Measurements from ENCODE around the gene LRRC46. TPM values are rescaled to one million over a fixed set of nuclear protein-coding genes. Genes with fewer than 3 reads are reported as not detected.
A peak's percentile ranks its signal among the peaks of the same experiment; 100 is the strongest.

The LRRC46 gene
- total and polyA plus RNA-seq, 8 donors: 0.44 to 16.5 (median 7.8) TPM

DNA sequence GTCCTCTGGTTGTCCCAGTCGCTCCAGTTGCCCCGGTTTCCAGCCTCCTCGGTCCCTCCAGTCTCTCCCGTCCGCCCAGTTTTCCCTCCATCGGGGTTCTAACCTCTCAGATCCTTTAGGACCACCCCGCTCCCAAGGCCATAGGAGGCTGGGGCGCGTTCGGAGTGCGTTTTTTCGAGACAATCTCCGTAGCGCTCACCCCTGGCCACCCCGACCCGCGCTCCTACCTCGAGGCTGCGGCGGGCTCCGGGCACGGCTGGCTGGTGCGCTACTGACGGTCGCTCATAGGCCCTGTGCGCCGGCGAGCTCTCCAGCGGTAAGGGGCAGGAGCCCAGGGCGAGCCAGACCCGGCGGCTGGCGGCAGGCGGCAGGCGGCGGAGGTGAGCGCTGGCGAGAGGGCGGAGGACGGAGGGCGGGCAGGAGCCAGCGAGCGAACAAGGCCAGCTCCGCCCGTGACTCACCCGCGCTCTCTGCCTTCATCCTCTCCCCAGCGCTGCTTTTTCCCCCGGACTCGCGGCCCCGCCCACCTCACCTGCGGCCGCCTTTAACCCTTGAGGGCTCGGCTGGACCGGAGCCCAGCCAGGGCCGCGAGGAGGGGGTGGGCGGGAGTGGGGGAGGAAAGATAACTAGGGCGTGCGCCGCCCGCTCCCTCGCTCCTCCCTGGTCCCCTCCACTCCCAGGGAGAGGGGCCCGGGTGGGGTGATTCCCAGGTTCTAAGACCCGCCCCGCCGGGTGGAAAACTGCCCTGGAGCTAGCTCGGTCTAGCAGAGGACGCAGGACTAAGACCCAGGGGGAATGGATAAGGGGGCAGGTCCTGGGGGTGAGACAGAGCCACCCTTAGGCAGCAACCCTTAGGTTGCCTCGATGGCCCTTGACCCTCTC lies 19.5 kb downstream of the LRRC46 start, which contains the start of gene SP6:
TSS of gene SP6 (minus strand) at position 472 of the 882 bp plus-strand sequence. CDS start 2,734 bp downstream, outside the sequence.
- intact Hi-C loops (cut with DNase I): no loop called here
- peak in 3 of 4 donors; percentile 66 to 94 (median 79) for DNase-seq

DNA sequence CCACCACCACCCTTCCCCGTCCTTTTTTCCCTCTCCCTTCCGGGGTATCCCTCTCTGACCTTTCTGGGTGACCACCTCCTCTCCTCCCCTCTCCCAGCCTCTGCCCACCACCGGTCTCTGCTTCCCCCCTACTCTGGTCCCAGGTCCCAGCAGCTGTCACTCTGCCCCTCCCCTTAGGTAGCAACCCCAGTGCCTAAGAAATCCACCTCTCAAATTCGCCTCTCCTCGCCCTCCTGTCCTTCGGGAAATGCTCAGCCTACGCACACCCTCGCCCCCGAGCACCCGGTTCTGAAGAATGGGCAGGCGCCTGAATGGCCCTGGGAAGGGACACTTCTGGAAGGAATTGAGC lies 20.3 kb downstream of the LRRC46 start:
- intact Hi-C loops (cut with DNase I): no loop called here
- DNase-seq (no peak), ATAC-seq (no peak)
- Histone ChIP-seq H3K4me1 (peaks cover 0 to 22% of the 10 kb centered on the region in 2 donors), H3K27ac (no peak overlapping the region), H3K36me3 (no peaks in the 10 kb centered on the region), H3K27me3 (peaks cover 46 to 100% of the 10 kb centered on the region in 2 donors), H3K9me3 (no peaks in the 10 kb centered on the region), H3K4me3 (peak overlapping the region in 1 of 2 donors; percentile 35)
- TF ChIP-seq, protein P1, sequence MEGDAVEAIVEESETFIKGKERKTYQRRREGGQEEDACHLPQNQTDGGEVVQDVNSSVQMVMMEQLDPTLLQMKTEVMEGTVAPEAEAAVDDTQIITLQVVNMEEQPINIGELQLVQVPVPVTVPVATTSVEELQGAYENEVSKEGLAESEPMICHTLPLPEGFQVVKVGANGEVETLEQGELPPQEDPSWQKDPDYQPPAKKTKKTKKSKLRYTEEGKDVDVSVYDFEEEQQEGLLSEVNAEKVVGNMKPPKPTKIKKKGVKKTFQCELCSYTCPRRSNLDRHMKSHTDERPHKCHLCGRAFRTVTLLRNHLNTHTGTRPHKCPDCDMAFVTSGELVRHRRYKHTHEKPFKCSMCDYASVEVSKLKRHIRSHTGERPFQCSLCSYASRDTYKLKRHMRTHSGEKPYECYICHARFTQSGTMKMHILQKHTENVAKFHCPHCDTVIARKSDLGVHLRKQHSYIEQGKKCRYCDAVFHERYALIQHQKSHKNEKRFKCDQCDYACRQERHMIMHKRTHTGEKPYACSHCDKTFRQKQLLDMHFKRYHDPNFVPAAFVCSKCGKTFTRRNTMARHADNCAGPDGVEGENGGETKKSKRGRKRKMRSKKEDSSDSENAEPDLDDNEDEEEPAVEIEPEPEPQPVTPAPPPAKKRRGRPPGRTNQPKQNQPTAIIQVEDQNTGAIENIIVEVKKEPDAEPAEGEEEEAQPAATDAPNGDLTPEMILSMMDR (IDR thresholded peaks at IDR 0.05): no peak

More for the DNA sequence above, 19.5 kb downstream of the LRRC46 start, which contains the start of gene SP6:
- Histone ChIP-seq H3K27ac (peak within 1 kb of the TSS in 1 of 2 donors; percentile 55), H3K27me3 (peaks cover 54 to 100% of the 10 kb centered on the region in 2 donors), H3K9me3 (no peaks in the 10 kb centered on the region), H3K36me3 (no peaks in the 10 kb centered on the region), H3K4me1 (peaks cover 0 to 26% of the 10 kb centered on the region in 2 donors), H3K4me3 (peak within 1 kb of the TSS; percentile 24 to 35)
- ATAC-seq: peak; percentile 97
- TF ChIP-seq, protein P1 (IDR thresholded peaks at IDR 0.05): no peak

DNA sequence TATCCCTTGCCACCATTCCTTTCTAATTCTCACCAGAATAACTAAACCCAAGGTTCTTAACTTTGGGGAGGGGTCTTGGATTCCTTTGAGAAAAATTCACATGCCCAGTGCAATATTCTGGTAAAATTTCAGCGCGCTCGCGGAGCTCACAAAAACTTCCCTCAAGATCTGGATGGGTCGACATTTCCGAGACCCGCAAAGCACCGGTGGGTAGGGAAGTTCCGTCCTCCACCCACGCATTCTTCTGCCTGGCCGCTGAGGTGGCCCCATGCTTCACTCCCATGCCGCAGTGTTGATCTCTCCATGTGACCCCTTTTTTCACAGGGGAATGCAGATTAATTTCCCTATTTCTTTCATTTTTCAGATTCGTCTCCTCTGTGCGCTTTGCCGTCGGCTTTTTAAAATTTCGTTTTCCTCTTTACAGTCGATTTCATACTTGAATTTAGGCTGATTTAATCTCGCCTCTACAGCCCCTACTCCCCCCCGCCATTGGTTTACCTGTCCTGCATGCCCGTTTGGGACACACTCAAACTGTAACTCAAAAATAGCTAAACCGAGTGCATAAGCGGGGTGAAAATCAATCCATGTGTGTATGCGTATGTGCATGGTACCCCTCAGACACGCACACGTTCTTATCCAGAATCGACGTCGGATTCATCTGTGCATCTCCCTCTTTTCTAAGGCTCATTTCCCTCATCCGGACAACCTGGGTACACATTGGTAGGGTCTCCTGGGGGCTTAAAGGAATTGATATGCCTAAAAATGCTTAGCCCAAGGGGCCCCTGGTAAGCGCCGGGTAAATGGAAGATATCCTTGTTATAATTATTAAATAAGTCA lies 20.9 kb downstream of the LRRC46 start:
- no peak overlapping the region for H3K4me3 ChIP-seq
- H3K4me1 ChIP-seq: peaks cover 0 to 16% of the 10 kb centered on the region in 2 donors
- intact Hi-C loops (cut with DNase I): no loop called here
- DNase-seq: no peak
- peaks cover 41 to 100% of the 10 kb centered on the region in 2 donors for H3K27me3 ChIP-seq
- no peak for ATAC-seq
- no peak overlapping the region for H3K27ac ChIP-seq
- no peaks in the 10 kb centered on the region for H3K36me3 ChIP-seq
- H3K9me3 ChIP-seq: no peaks in the 10 kb centered on the region
- TF ChIP-seq, protein P1 (IDR thresholded peaks at IDR 0.05): no peak

DNA sequence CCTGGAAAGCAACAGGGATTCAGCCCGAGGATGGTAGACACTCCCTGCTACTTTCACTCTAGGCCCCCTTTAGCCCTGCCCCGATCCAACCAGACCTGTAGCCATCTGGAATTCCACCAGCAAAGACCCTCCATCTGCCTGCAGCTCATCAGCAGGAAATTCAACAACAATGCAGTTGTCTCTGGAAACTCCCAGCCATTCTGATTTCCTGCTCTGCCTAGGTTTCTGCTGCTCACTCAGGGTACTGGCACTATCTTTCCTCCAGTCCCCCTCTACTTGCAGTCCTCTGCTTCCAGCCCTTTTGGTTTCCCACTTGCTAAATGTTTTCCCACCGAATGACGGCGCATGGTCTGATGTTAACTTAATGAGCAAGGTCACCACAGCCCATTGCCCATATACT lies 22.1 kb downstream of the LRRC46 start:
- intact Hi-C loops (cut with DNase I): no loop called here
- H3K27me3 ChIP-seq: peaks cover 28 to 95% of the 10 kb centered on the region in 2 donors

More for the DNA sequence above, 22.1 kb downstream of the LRRC46 start:
- H3K27ac ChIP-seq: no peak overlapping the region
- no peak overlapping the region for H3K4me3 ChIP-seq
- H3K4me1 ChIP-seq: peaks cover 0 to 13% of the 10 kb centered on the region in 2 donors
- TF ChIP-seq, protein P1 (IDR thresholded peaks at IDR 0.05): no peak
- no peak for ATAC-seq
- no peaks in the 10 kb centered on the region for H3K36me3 ChIP-seq
- DNase-seq: no peak
- no peaks in the 10 kb centered on the region for H3K9me3 ChIP-seq

Measured in left lung (tissue), 10 donors.